ENCODE data around the gene SMIM28.

DNA sequence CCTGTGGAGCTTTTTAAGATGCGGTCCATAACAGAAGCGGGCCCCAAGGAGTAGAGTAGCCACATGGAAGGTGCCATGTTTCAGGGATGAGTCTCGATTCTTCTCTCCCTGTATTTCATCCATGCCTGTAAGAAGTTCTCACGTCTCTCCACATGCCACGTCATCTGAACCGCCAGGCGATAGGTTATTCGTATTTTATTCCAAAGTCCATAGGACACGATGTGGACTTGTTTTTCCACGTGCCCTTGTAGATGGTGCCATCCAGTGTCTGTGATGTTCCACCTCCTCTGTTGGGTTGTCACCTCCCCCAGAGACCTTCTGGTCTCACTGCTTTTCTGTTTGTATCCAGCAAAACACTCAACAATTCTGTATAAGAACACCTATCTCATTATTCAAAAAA is 43.9 kb downstream of the SMIM28 start:
- TF ChIP-seq POLR2AphosphoS5 (IDR thresholded peaks at IDR 0.05; ENCODE audit: low read depth, low read length) (no peak), REST (IDR thresholded peaks at IDR 0.05; ENCODE audit: insufficient read depth in 1 of 2, low read depth in 2 of 2, low read length in 1 of 2) (no peak), SIN3A (IDR thresholded peaks at IDR 0.05; ENCODE audit: borderline replicate concordance, insufficient read depth, low read depth, low read length) (no peak), TCF7L2 (IDR thresholded peaks at IDR 0.05; ENCODE audit: low read depth, low read length) (no peak)
- TF ChIP-seq, protein P1, sequence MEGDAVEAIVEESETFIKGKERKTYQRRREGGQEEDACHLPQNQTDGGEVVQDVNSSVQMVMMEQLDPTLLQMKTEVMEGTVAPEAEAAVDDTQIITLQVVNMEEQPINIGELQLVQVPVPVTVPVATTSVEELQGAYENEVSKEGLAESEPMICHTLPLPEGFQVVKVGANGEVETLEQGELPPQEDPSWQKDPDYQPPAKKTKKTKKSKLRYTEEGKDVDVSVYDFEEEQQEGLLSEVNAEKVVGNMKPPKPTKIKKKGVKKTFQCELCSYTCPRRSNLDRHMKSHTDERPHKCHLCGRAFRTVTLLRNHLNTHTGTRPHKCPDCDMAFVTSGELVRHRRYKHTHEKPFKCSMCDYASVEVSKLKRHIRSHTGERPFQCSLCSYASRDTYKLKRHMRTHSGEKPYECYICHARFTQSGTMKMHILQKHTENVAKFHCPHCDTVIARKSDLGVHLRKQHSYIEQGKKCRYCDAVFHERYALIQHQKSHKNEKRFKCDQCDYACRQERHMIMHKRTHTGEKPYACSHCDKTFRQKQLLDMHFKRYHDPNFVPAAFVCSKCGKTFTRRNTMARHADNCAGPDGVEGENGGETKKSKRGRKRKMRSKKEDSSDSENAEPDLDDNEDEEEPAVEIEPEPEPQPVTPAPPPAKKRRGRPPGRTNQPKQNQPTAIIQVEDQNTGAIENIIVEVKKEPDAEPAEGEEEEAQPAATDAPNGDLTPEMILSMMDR (IDR thresholded peaks at IDR 0.05) = no peak

All from Panc1 (cell line).